ENCODE measurements around the gene MYO9A.

DNA sequence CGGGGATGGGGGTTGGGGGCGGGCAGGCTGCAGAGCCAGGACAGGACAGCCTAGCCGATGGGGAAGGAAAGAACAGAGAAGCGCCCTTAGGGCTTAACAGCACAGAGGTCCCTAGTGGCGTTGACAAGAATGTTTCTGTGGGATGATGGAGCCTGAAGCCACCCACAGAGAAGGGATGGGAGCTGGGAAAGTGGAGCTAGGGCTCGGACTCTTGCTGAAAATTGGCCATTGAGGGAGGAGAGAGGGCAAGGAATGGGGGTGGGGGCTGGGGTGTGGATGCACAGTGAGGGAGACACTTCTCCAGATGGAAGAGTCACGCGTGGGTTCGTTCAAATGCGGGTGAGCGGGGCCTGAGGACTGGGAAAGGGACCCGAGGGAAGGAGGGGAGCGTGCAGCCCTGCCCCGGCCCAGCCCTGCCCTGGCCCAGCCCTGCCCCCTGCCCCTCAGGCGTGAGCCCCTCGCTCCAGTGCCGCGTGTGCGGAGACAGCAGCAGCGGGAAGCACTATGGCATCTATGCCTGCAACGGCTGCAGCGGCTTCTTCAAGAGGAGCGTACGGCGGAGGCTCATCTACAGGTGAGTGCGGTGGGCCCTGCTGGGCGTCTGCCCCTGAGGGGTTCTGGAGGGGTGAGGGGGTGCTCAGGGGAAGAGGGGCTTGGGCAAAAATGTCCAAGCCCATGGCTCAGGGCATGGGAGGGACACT is 306.8 kb downstream of the MYO9A start:
- TF ChIP-seq, protein P1, sequence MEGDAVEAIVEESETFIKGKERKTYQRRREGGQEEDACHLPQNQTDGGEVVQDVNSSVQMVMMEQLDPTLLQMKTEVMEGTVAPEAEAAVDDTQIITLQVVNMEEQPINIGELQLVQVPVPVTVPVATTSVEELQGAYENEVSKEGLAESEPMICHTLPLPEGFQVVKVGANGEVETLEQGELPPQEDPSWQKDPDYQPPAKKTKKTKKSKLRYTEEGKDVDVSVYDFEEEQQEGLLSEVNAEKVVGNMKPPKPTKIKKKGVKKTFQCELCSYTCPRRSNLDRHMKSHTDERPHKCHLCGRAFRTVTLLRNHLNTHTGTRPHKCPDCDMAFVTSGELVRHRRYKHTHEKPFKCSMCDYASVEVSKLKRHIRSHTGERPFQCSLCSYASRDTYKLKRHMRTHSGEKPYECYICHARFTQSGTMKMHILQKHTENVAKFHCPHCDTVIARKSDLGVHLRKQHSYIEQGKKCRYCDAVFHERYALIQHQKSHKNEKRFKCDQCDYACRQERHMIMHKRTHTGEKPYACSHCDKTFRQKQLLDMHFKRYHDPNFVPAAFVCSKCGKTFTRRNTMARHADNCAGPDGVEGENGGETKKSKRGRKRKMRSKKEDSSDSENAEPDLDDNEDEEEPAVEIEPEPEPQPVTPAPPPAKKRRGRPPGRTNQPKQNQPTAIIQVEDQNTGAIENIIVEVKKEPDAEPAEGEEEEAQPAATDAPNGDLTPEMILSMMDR (IDR thresholded peaks at IDR 0.05) = no peak
- no peak for TF ChIP-seq POLR2A (IDR thresholded peaks at IDR 0.05)

Data from thyroid gland (tissue), 4 donors.